SK-N-DZ (cell line): ENCODE results near the gene TUBGCP3.

Source experiments
- DNase-seq: peaks from one replicate; pipeline ENCODE4 v3.0.0-alpha.2; 2015; ENCODE audit warnings: low spot score

TUBGCP3 gene

DNA sequence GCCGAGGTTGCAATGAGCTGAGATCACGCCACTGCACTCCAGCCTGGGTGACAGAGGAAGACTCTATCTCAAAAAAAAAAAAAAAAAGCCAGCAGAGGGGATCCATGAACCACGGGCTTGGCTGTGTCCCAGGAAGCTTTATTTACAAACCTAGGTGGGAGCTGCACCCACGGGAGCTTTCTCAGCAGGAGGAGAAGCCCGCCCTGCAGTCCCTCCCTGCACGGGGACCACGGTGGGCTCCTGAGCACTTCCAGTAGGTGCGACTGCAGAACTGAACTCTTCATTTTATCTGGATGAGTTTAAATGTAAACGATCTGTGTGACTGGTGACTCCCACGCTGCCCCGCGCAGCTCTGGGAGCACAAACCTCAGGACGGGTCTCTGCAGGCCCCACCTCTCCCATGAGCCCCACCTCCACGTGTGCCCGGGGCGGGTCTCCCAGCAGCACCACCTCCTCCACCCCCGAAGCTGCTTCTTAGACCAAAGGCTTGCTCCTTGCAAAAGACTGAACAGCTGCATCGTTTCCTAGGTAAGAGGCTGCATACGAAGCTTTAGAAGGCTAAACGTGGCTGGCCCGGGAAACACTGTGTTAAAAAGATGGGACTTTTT is 145.4 kb downstream of the TUBGCP3 start:
- no peak for DNase-seq

DNA sequence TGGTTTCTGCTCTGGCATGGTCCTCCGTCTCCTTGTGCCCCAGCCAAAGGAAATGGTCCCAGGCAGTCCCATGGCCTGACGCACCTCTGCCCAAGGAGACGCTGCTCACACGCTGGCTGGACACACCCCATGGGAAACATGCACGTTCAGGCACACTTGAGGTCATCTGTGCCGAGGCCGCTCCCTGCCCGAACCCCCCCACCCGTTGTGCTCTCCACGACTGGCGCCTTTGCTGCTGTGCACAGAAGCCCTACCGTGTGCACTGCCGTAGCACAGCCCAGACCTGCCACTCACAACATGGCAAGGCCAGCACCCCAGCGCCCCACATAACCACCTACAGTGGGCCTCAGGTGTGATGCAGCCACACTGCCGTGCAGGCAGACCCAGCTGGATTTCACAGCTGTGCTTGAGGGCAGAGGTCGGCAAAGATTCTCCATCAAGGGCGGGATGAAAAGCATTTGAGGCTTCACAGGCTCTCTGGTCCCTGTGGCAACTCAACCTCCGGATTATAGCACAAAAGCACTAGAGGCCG is 146.1 kb downstream of the TUBGCP3 start:
- DNase-seq: no peak

DNA sequence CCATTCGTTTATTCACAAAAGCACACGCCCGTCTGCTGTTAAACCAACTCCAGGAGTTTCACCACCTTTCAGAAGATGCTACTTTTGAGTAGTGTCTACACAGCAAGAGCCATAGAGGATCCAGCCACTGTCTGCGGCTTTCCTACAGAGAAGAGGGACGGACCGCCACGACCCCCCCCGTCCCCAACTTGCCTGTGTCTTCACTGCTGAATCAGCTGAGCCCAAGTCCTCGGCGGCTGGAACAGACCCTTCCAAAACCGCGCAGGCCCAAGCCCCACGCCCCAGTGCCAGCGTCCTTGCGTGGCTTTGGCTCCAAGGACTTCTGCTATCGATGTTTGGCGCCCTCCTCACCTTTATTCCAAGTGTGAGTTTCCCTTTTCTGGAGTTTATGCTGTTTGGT is 146.7 kb downstream of the TUBGCP3 start:
- DNase-seq: no peak

DNA sequence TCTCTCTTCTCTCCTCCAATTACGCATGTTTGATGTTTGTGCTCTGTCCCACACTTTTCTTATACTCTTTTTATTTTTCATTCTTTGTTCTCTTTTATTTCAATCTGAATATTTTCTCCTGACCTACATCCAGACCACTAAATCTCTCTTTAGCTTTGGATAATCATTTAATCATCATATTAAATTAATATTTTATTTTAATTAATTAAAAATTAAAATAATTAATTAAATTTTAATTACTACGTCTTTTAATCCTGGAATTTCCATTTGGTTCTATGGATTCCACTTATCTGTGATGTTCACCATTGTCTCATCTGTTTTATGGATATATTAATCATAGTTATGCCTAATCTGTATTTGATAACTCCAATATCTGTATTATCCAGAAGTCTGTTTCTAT is 149.4 kb downstream of the TUBGCP3 start:
- no peak for DNase-seq

DNA sequence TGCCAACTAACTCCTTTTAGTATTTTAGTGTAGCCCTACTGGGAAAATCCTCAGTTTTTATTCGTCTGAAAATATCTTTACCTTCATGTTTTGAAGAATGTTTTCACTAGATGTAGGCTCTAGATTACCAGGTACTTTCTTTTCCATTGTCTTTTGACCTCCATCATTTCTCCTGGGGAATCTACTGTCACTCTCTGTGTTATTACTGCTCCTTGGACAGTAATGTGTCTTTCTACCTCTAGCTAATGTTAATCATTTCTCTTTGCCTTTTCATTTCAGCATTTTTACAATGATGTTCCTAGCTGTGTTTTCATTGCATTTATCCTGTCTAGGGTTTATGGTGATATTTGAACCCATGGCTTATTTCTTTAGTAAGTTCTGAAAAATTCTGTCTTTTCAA is 149.9 kb downstream of the TUBGCP3 start:
- DNase-seq: no peak

DNA sequence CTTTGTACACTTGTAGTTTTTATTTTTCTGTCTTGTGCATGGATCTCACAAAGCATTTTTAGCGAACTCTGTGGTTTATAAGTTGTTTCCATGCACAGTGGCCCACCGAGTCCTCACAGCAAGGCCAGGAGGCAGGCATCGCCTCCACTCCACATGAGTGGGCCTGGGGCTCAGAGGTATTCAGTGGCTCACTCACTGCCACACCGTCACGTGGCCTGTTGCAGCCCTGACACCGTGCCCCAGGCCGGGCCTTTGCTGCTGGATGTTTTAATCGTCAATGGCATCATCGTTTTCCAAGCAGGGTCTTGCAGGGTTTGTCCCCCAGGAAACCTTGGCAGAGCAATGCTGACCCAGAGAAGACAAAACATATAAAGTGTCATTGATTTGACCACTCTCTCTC is 152.0 kb downstream of the TUBGCP3 start:
- DNase-seq: no peak
